A549 (cell line): Measurements from ENCODE around the gene ZNF747. TPM values are rescaled to one million over a fixed set of nuclear protein-coding genes. Genes with fewer than 3 reads are reported as not detected.

ENCODE experiments used
- ATAC-seq, 2 experiments: fragments of 200-7000 bp in 1 of 2; fragments of >200 bp in 1 of 2; cut with Nextera tagmentation in 1 of 2; cut with Tn5 transposase in 1 of 2; 3 replicates each; pipeline versions ENCODE4 v1.8.0 to v1.9.1; 2018 to 2020; ENCODE audit warnings: mild to moderate bottlenecking in 1 of 2, moderate library complexity in 1 of 2
- CTCF ChIA-PET: fragments of 300-600 bp; sonication (Branson Sonifier 250); formaldehyde crosslinking; extraction: SDS; loops from one replicate; lab custom pipeline; 2021; ENCODE audit warnings: antibody characterized with exemption, inconsistent platforms; lab: Yijun Ruan, JAX
- POLR2A ChIA-PET: fragments of 350-600 bp; formaldehyde crosslinking; extraction: SDS; loops from one replicate; lab custom pipeline; 2021; ENCODE audit warnings: antibody characterized with exemption, inconsistent platforms; lab: Yijun Ruan, JAX
- DNase-seq, 2 experiments: peaks; one replicate each; pipeline versions ENCODE4 v3.0.0 to v3.0.0-alpha.2; 2011 to 2016; ENCODE audit warnings: low read depth in 1 of 2, low spot score in 1 of 2
- FAIRE-seq: peaks from 2 replicates; lab custom pipeline; 2011; peaks lifted over from hg19 to GRCh38; lab: Jason Lieb, UNC
- H3K27ac ChIP-seq, 2 experiments: fragments of >200 bp; sonication (Bioruptor Twin); formaldehyde crosslinking; 3 replicates each; pipeline ENCODE4 v1.5.1; 2016 to 2017
- H3K4me1 ChIP-seq: fragments of >200 bp; sonication (Bioruptor Twin); formaldehyde crosslinking; 3 replicates; pipeline ENCODE4 v1.6.1; 2016
- H3K4me2 ChIP-seq: fragments of >200 bp; sonication (Bioruptor Twin); formaldehyde crosslinking; 3 replicates; pipeline ENCODE4 v1.6.1; 2016
- H3K4me3 ChIP-seq: fragments of >200 bp; sonication (Bioruptor Twin); formaldehyde crosslinking; 3 replicates; pipeline ENCODE4 v1.5.1; 2016
- H3K9me3 ChIP-seq: fragments of >200 bp; sonication (Bioruptor Twin); formaldehyde crosslinking; 3 replicates; pipeline ENCODE4 v1.6.1; 2016
- ATOH8 ChIP-seq: fragments of 250-450 bp; sonication (Bioruptor Pico); IDR thresholded peaks from 2 replicates; pipeline ENCODE4 v1.5.0; 2020; ENCODE audit warnings: low read depth, mild to moderate bottlenecking, moderate library complexity
- CHD2 ChIP-seq: fragments of 150-350 bp; IDR thresholded peaks from 2 replicates; pipeline ENCODE4 v1.6.1; 2014; ENCODE audit warnings: low read length; ENCODE audit not compliant: partially characterized antibody
- CTCF ChIP-seq: fragments of >200 bp; sonication (Bioruptor Twin); formaldehyde crosslinking; IDR thresholded peaks from 3 replicates; pipeline ENCODE4 v1.5.1; 2016
- ELK1 ChIP-seq: fragments of 150-350 bp; IDR thresholded peaks from 2 replicates; pipeline ENCODE4 v1.6.1; 2014; ENCODE audit warnings: low read depth, mild to moderate bottlenecking, low read length
- EP300 ChIP-seq, 2 experiments: fragments of >200 bp; sonication (Bioruptor Twin); formaldehyde crosslinking; IDR thresholded peaks; 2 replicates in 1 of 2; 3 replicates in 1 of 2; pipeline ENCODE4 v1.6.1; 2016 to 2017
- ESRRA ChIP-seq: fragments of 150-350 bp; IDR thresholded peaks from 2 replicates; pipeline ENCODE4 v1.6.1; 2014; ENCODE audit warnings: mild to moderate bottlenecking, low read length, borderline replicate concordance
- GATA3 ChIP-seq: IDR thresholded peaks from 2 replicates; pipeline ENCODE4 v1.6.1; 2012; ENCODE audit warnings: borderline replicate concordance
- HOXB5 ChIP-seq: fragments of 250-450 bp; sonication (Bioruptor Pico); IDR thresholded peaks from 2 replicates; pipeline ENCODE4 v1.5.0; 2020; ENCODE audit warnings: mild to moderate bottlenecking, moderate library complexity
- JUN ChIP-seq, 2 experiments: fragments of >200 bp; sonication (Bioruptor Twin); formaldehyde crosslinking; IDR thresholded peaks; 2 replicates in 1 of 2; 3 replicates in 1 of 2; pipeline ENCODE4 v1.6.1; 2016 to 2017
- KDM5A ChIP-seq: fragments of 200-600 bp; sonication (generic); IDR thresholded peaks from 2 replicates; pipeline ENCODE4 v1.6.1; 2016; ENCODE audit warnings: antibody characterized with exemption, mild to moderate bottlenecking
- MAX ChIP-seq: IDR thresholded peaks from 2 replicates; pipeline ENCODE4 v1.6.1; 2012
- NR3C1 ChIP-seq: fragments of >200 bp; sonication (Bioruptor Twin); formaldehyde crosslinking; IDR thresholded peaks from 3 replicates; pipeline ENCODE4 v1.6.1; 2017
- PHF8 ChIP-seq: fragments of 200-600 bp; sonication (generic); IDR thresholded peaks from 2 replicates; pipeline ENCODE4 v1.6.1; 2016; ENCODE audit warnings: low read depth, mild to moderate bottlenecking, antibody characterized with exemption, moderate library complexity, borderline replicate concordance
- POLR2A ChIP-seq: IDR thresholded peaks from 2 replicates; pipeline ENCODE4 v1.6.1; 2012; ENCODE audit warnings: mild to moderate bottlenecking, low read length
- RAD21 ChIP-seq, 2 experiments: fragments of >200 bp in 1 of 2; sonication (Bioruptor Twin) in 1 of 2; formaldehyde crosslinking in 1 of 2; IDR thresholded peaks in 1 of 2; conservative IDR thresholded peaks in 1 of 2; 2 replicates in 1 of 2; 3 replicates in 1 of 2; pipeline ENCODE4 v1.6.1; 2012 to 2018; ENCODE audit warnings: inconsistent platforms in 1 of 2
- REST ChIP-seq: fragments of 200-600 bp; sonication (generic); IDR thresholded peaks from 2 replicates; pipeline ENCODE4 v1.6.1; 2016; ENCODE audit warnings: antibody characterized with exemption, mild to moderate bottlenecking, moderate library complexity
- SMC3 ChIP-seq: fragments of >200 bp; sonication (Bioruptor Twin); formaldehyde crosslinking; IDR thresholded peaks from 3 replicates; pipeline ENCODE4 v1.6.1; 2018; ENCODE audit warnings: inconsistent platforms
- TP53 ChIP-seq: fragments of 250-450 bp; sonication (Bioruptor Pico); IDR thresholded peaks from 2 replicates; pipeline ENCODE4 v1.5.0; 2021; ENCODE audit warnings: mild to moderate bottlenecking, moderate library complexity
- ZFP36 ChIP-seq: fragments of 450-650 bp; IDR thresholded peaks from 2 replicates; pipeline ENCODE4 v1.6.1; 2014; ENCODE audit warnings: borderline replicate concordance; ENCODE audit not compliant: partially characterized antibody
- WGBS: methylation state at CpG from one replicate; pipeline ENCODE4 v1.1.6; 2017; ENCODE audit errors: missing lambda C conversion rate; 5-methylcytosine and 5-hydroxymethylcytosine counted together
- polyA plus RNA-seq, 4 experiments: library from polyadenylated mRNA; depleted of rRNA in 3 of 4; stranded (reverse); fragments of >200 nt; fragmentation: RNase III in 1 of 4; extraction: RNeasy Plus Mini Kit Qiagen cat#74134 plus additional on column Dnase treatment in 1 of 4; gene quantifications; 2 replicates in 3 of 4; 3 replicates in 1 of 4; pipeline ENCODE4 v1.2.3, GENCODE V29; 2011 to 2017

Gene ZNF747
- polyA plus RNA-seq, 2 of the 4 experiments (the other 2 are of a cell fraction) = 4.8 to 5.0 TPM

GRCh38 chr16:30494709-30495108 lies 39.9 kb downstream of the ZNF747 start:
- DNase-seq = no peak
- 0 out of 6 replicates have a peak, but pooled peaks of 1 of the 2 experiments have one; percentile 22 for ATAC-seq
- Histone ChIP-seq H3K4me1 (peaks cover 12% of the 10 kb centered on the region), H3K4me2 (no peak overlapping the region), H3K27ac (no peak overlapping the region), H3K4me3 (no peak overlapping the region), H3K9me3 (no peaks in the 10 kb centered on the region)
- TF ChIP-seq PHF8 = no peak
- no peak for TF ChIP-seq TP53 (CRISPR knock-in tag)
- TF ChIP-seq ELK1 = no peak
- TF ChIP-seq HOXB5 (CRISPR knock-in tag) = no peak
- no peak for TF ChIP-seq ATOH8 (CRISPR knock-in tag)
- no peak for TF ChIP-seq MAX
- TF ChIP-seq ZFP36 = no peak
- TF ChIP-seq CTCF = no peak
- TF ChIP-seq KDM5A = no peak
- no peak for TF ChIP-seq GATA3
- TF ChIP-seq JUN (IDR thresholded peaks at IDR 0.05) = no peak
- TF ChIP-seq EP300 (IDR thresholded peaks at IDR 0.05) = no peak
- no peak for TF ChIP-seq RAD21 (conservative IDR thresholded peaks at IDR 0.05 in 1 of 2, IDR thresholded peaks at IDR 0.05 in 1 of 2)
- TF ChIP-seq CHD2 = no peak
- no peak for TF ChIP-seq POLR2A
- ChIA-PET POLR2A (no interaction called here), CTCF (interaction anchor here (1.0 to 1.3 kb wide), 3 partner anchors 12 to 89 kb away, joined by 3 to 4 read pairs (median 3); no protein-coding TSS in a partner anchor)
- 76% methylated on average over 12 of the region's 12 CpGs for WGBS
- FAIRE-seq = no peak

GRCh38 chr16:30493941-30494488 lies 40.6 kb downstream of the ZNF747 start:
- POLR2A ChIA-PET = no interaction called here
- Histone ChIP-seq H3K4me2 (no peak overlapping the region), H3K27ac (no peak overlapping the region), H3K4me3 (no peak overlapping the region), H3K9me3 (no peaks in the 10 kb centered on the region), H3K4me1 (peaks cover 14% of the 10 kb centered on the region)
- DNase-seq = no peak
- WGBS = 75% methylated on average over 11 of the region's 11 CpGs
- ATAC-seq = peak in 1 of 2 experiments; percentile 14; a peak in 1 of 6 replicates
- CTCF ChIA-PET = interaction anchor here (1.3 kb wide), 2 partner anchors 12 to 45 kb away, joined by 3 to 4 read pairs; no protein-coding TSS in a partner anchor
- no peak for TF ChIP-seq SMC3
- no peak for TF ChIP-seq ESRRA
- no peak for TF ChIP-seq HOXB5 (CRISPR knock-in tag)
- no peak for TF ChIP-seq NR3C1
- no peak for TF ChIP-seq PHF8
- TF ChIP-seq REST = no peak
- FAIRE-seq = no peak
